Aorta (tissue), 5 donors: ENCODE results near the gene MYOF. TPM values are rescaled to one million over a fixed set of nuclear protein-coding genes. Genes with fewer than 3 reads are reported as not detected.

ENCODE experiments used
- ATAC-seq: fragments of 200-7000 bp; cut with Tn5 transposase; one replicate; pipeline ENCODE4 v1.9.1; 2022; ENCODE audit warnings: moderate library complexity; ENCODE audit not compliant: low FRiP score
- DNase-seq, 2 donors: peaks; one replicate each; pipeline ENCODE4 v3.0.0-alpha.2; 2020
- H3K27ac ChIP-seq, 2 donors: one replicate each; pipeline ENCODE4 v1.5.1; 2013; ENCODE audit warnings: low read length in 2 of 2, mild to moderate bottlenecking in 2 of 2, moderate library complexity in 2 of 2, control low read depth in 1 of 2, inconsistent platforms in 1 of 2, low read depth in 1 of 2
- H3K27me3 ChIP-seq, 2 donors: one replicate each; pipeline ENCODE4 v1.6.1; 2013; ENCODE audit warnings: control low read depth in 1 of 2, low read length in 1 of 2, mild to moderate bottlenecking in 1 of 2, moderate library complexity in 1 of 2; ENCODE audit not compliant: insufficient read depth in 2 of 2, control insufficient read depth in 1 of 2
- H3K36me3 ChIP-seq, 2 donors: one replicate each; pipeline ENCODE4 v1.6.1; 2013; ENCODE audit warnings: control low read depth in 1 of 2, low read length in 1 of 2, mild to moderate bottlenecking in 1 of 2; ENCODE audit not compliant: insufficient read depth in 2 of 2, control insufficient read depth in 1 of 2
- H3K4me1 ChIP-seq, 2 donors: one replicate each; pipeline ENCODE4 v1.6.1; 2013; ENCODE audit warnings: low read length in 2 of 2, control low read depth in 1 of 2, mild to moderate bottlenecking in 1 of 2, moderate library complexity in 1 of 2; ENCODE audit not compliant: insufficient read depth in 2 of 2, control insufficient read depth in 1 of 2
- H3K4me3 ChIP-seq, 2 donors: one replicate each; pipeline ENCODE4 v1.5.1; 2013; ENCODE audit warnings: low read length in 2 of 2, control low read depth in 1 of 2, mild to moderate bottlenecking in 1 of 2
- H3K9me3 ChIP-seq: one replicate; pipeline ENCODE4 v1.6.1; 2013; ENCODE audit warnings: mild to moderate bottlenecking, low read length; ENCODE audit not compliant: control insufficient read depth
- WGBS, 2 donors: extraction: QIAGEN DNeasy Blood & Tissue Kit; methylation state at CpG; one replicate each; pipeline ENCODE4 v1.1.7; 2013; 5-methylcytosine and 5-hydroxymethylcytosine counted together
- intact Hi-C, 2 donors: fragments of 100-400 bp; cut with DNase I; formaldehyde crosslinking; loops; one replicate each; pipeline versions ENCODE4 v1.14.2 to v1.15.0; 2022
- polyA plus RNA-seq, 2 donors: library from polyadenylated mRNA; stranded (reverse); fragments of 200-250 nt; gene quantifications; one replicate each; pipeline ENCODE4 v1.2.3, GENCODE V29; 2013
- total RNA-seq, 2 donors: library from RNA; stranded (reverse); fragmentation: NEBNext Ultra II Directional; extraction: Animal tissue kit (Norgen Biotek cat#: 25700); gene quantifications; one replicate each; pipeline ENCODE4 v1.2.1, GENCODE V29; 2021
- donor health status: healthy with polysubstance abuse.
- donor health status: Bipolar disorder and iron deficiency.
- donor health status: DM: no; HTN: no; CAD: no.
- donor health status: DM: no; HTN: no; CAD: no.
- donor health status: DM: yes; HTN: yes; CAD: no.

Gene MYOF
- total and polyA plus RNA-seq, 4 donors, result 13.4 to 242 (median 126) TPM

DNA sequence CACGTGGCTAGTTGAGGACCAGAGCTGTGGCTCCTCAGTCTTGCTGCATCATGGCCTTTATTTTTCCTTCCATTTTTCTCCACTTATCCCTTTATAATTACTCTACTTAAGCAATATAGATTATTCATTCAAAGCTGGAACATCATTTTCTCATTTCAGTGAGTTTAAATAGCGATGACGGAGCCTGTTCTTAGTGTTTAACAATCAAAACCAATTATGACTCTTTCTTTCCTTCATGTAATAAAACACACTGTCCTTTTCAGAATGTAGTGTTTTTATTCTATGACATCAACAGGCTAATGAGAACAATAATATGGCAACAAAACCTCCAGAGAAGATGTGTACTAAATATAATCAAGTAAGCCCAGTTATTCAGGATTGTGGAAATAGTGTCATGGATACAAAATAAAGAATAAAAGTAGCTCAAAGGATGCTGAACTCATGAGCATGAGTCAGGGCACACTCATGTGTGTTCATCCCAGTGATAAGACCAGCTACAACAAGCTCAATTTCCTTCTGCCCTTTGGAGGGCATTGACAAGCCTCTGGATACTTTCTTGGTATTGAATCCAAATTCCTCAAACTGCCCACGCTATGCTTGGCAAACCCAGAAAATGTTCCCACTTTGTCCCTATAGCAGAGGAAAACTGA, 220.0 kb downstream of the MYOF start:
- Histone ChIP-seq H3K27me3 (no peaks in the 10 kb centered on the region), H3K27ac (no peak overlapping the region), H3K9me3 (no peaks in the 10 kb centered on the region), H3K4me1 (no peaks in the 10 kb centered on the region), H3K4me3 (no peak overlapping the region), H3K36me3 (no peaks in the 10 kb centered on the region)
- DNase-seq (no peak), ATAC-seq (no peak)
- intact Hi-C loops, result no loop called here
- 95 to 96% methylated on average over 4 of the region's 4 CpGs for WGBS, 2 donors

DNA sequence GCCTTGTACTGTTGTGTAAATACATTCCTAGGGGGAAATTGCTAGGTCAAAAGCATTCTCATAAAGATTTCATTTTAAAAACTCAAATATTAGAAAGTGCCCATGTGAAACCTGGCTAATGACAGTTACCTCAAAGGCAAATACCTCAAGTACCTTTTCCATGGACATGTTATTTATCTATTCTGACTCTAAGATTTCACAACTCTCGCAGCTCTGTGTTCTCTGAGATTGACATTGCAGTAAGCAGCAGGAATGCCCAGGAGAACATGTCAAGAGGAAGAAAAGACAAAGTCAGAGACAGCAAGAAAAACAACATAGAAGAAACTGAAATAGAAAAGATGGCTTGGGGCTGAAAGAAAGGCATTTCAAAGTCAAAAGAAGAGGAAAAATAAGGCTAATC, 221.0 kb downstream of the MYOF start:
- no peak for DNase-seq
- 89 to 92% methylated on average over 1 of the region's 1 CpG for WGBS, 2 donors
- intact Hi-C loops, result no loop called here
- no peak for ATAC-seq
- no peaks in the 10 kb centered on the region for H3K9me3 ChIP-seq
- no peaks in the 10 kb centered on the region for H3K36me3 ChIP-seq
- H3K27me3 ChIP-seq, result no peaks in the 10 kb centered on the region
- no peaks in the 10 kb centered on the region for H3K4me1 ChIP-seq
- H3K4me3 ChIP-seq, result no peak overlapping the region
- no peak overlapping the region for H3K27ac ChIP-seq

DNA sequence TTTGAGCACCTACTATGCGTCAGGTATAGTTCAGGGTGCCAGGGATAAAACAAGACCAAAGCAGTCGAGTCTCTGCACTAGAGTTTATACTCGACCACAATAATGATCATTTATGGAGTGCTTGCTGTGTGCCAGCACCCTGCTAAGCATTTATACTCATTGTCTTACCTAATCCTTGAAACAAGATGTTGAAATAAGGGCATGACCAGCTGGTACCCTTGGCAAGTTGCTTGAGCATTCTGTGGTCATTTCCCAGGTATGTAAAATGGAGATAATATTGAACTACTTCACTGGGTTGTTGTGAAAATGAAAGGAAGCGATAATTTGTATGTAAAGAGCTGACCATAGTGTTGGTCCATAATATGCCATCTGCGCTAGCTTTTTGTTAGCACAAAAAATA, 223.0 kb downstream of the MYOF start:
- no peak overlapping the region for H3K27ac ChIP-seq
- no peaks in the 10 kb centered on the region for H3K4me1 ChIP-seq
- no peaks in the 10 kb centered on the region for H3K36me3 ChIP-seq
- H3K9me3 ChIP-seq, result no peaks in the 10 kb centered on the region
- DNase-seq (no peak), ATAC-seq (no peak)
- no peak overlapping the region for H3K4me3 ChIP-seq
- WGBS, 2 donors, result 93 to 95% methylated on average over 5 of the region's 5 CpGs
- no peaks in the 10 kb centered on the region for H3K27me3 ChIP-seq
- intact Hi-C loops, result no loop called here

Other genes starting within 250 kb of the MYOF start
- gene CEP55, start 14.3 kb upstream of the MYOF start, total RNA-seq, result 1 to 10 TPM in 1 of 2 donors, under 1 TPM in 1; 0.55 to 1.4 TPM
- 1 to 10 TPM in 1 of 2 donors, under 1 TPM in 1; 0.43 to 2.8 TPM for gene CEP55, start 14.3 kb upstream of the MYOF start, polyA plus RNA-seq
- gene FFAR4, start 84.3 kb upstream of the MYOF start, total RNA-seq, result under 1 TPM; 0.12 to 0.16 TPM
- under 1 TPM in 1 of 2 donors, not detected in 1; 0.63 TPM for gene FFAR4, start 84.3 kb upstream of the MYOF start, polyA plus RNA-seq
- 10 to 100 TPM in 1 of 2 donors, 1 to 10 TPM in 1; 9.4 to 37.5 TPM for gene RBP4, start 118.9 kb upstream of the MYOF start, total RNA-seq
- gene RBP4, start 118.9 kb upstream of the MYOF start, polyA plus RNA-seq, result 10 to 100 TPM in 1 of 2 donors, 1 to 10 TPM in 1; 8.7 to 12.1 TPM
- not detected for gene PDE6C, start 130.2 kb upstream of the MYOF start, total RNA-seq
- gene PDE6C, start 130.2 kb upstream of the MYOF start, polyA plus RNA-seq, result not detected
- gene FRA10AC1, start 220.3 kb upstream of the MYOF start, total RNA-seq, result 10 to 100 TPM; 24.8 to 32.5 TPM
- 10 to 100 TPM; 15.0 to 16.0 TPM for gene FRA10AC1, start 220.3 kb upstream of the MYOF start, polyA plus RNA-seq